ENCODE results near the gene MCTP2. TPM values are rescaled to one million over a fixed set of nuclear protein-coding genes. Genes with fewer than 3 reads are reported as not detected.

The MCTP2 gene
- total and polyA plus RNA-seq, 9 of the 15 experiments (the other 6 are each of a cell fraction or from before 2014, with no cell fraction given), result 0.07 TPM; not detected in 8

- in situ Hi-C loops (cut with MboI), result no loop called here
- Histone ChIP-seq H3K9me1 (ENCODE audit: control insufficient read depth, insufficient read depth, low read length) (no peaks in the 10 kb centered on the region), H3K9ac (ENCODE audit: insufficient read depth in 1 of 2, low read depth in 2 of 2, low read length in 2 of 2) (no peak overlapping the region), H2AFZ (ENCODE audit: low read depth, low read length) (no peak overlapping the region), H3K9me3 (replicated peaks; ENCODE audit: control insufficient read depth, insufficient read depth, low read depth, low read length) (no peaks in the 10 kb centered on the region), H3K36me3 (ENCODE audit: control insufficient read depth, insufficient read depth, low read length) (no peaks in the 10 kb centered on the region), H3K4me3 (no peak overlapping the region), H3K4me1 (replicated peaks in 1 of 2; ENCODE audit: control insufficient read depth in 2 of 2, insufficient read depth in 2 of 2, low read length in 2 of 2) (no peaks in the 10 kb centered on the region), H3K27me3 (ENCODE audit: control insufficient read depth in 2 of 2, insufficient read depth in 2 of 2, low read length in 2 of 2) (no peaks in the 10 kb centered on the region), H4K20me1 (replicated peaks; ENCODE audit: control insufficient read depth, insufficient read depth, low read length) (no peaks in the 10 kb centered on the region), H3K4me2 (ENCODE audit: insufficient read depth, low read length) (no peak overlapping the region), H3K79me2 (ENCODE audit: control insufficient read depth, insufficient read depth, low read length) (no peaks in the 10 kb centered on the region), H3K27ac (ENCODE audit: extremely low read depth, low read depth, low read length) (no peak overlapping the region)
- CTCF ChIA-PET (ENCODE audit: low intra/inter-chr PET ratio), result no interaction called here
- no peak for ATAC-seq
- POLR2A ChIA-PET, result no interaction called here
- no peak for TF ChIP-seq NR3C1 (CRISPR knock-in tag; IDR thresholded peaks at IDR 0.05)
- no peak for TF ChIP-seq ZNF395 (CRISPR knock-in tag; IDR thresholded peaks at IDR 0.05)
- TF ChIP-seq MEF2A (IDR thresholded peaks at IDR 0.05; ENCODE audit: control insufficient read depth, low read depth, low read length), result no peak
- no peak for TF ChIP-seq ZFP1 (CRISPR knock-in tag; IDR thresholded peaks at IDR 0.05)
- no peak for TF ChIP-seq ZNF212 (CRISPR knock-in tag; IDR thresholded peaks at IDR 0.05)
- TF ChIP-seq DLX4 (CRISPR knock-in tag; IDR thresholded peaks at IDR 0.05), result no peak
- TF ChIP-seq, protein P1, sequence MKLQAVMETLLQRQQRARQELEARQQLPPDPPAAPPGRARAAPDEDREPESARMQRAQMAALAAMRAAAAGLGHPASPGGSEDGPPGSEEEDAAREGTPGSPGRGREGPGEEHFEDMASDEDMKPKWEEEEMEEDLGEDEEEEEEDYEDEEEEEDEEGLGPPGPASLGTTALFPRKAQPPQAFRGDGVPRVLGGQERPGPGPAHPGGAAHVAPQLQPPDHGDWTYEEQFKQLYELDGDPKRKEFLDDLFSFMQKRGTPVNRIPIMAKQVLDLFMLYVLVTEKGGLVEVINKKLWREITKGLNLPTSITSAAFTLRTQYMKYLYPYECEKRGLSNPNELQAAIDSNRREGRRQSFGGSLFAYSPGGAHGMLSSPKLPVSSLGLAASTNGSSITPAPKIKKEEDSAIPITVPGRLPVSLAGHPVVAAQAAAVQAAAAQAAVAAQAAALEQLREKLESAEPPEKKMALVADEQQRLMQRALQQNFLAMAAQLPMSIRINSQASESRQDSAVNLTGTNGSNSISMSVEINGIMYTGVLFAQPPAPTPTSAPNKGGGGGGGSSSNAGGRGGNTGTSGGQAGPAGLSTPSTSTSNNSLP (IDR thresholded peaks at IDR 0.05; ENCODE audit: borderline replicate concordance, low read depth, low read length), result no peak
- no TSS peak for BruUV-seq (replicated peaks)
- no peak for FAIRE-seq
- DNase-seq (ENCODE audit: extremely low read depth in 1 of 4, low spot score in 3 of 4), result no peak
- WGBS (ENCODE audit: insufficient coverage, low coverage, missing lambda C conversion rate), result 4% methylated on average over 4 of the region's 4 CpGs
- intact Hi-C loops (cut with micrococcal nuclease), result no loop called here
Measured at GRCh38 chr15:94366781-94367180, 135.4 kb downstream of the MCTP2 start.

Data from K562 (cell line).